WERI-Rb-1 (cell line): ENCODE results near the gene MID2.

Experiments used
- DNase-seq: peaks from one replicate; pipeline ENCODE4 v3.0.0-alpha.2; 2020
- H3K27ac ChIP-seq: fragments of 250-450 bp; sonication (Bioruptor Pico); 2 replicates; pipeline ENCODE4 v1.5.1; 2020; ENCODE audit warnings: mild to moderate bottlenecking, moderate library complexity
- H3K27me3 ChIP-seq: fragments of 250-450 bp; sonication (Bioruptor Pico); 2 replicates; pipeline ENCODE4 v1.5.1; 2021; ENCODE audit warnings: mild to moderate bottlenecking, low read depth, moderate library complexity; ENCODE audit not compliant: insufficient read depth, severe bottlenecking
- H3K36me3 ChIP-seq: fragments of 250-450 bp; sonication (Bioruptor Pico); 2 replicates; pipeline ENCODE4 v1.5.1; 2020; ENCODE audit warnings: mild to moderate bottlenecking, moderate library complexity
- H3K4me3 ChIP-seq: 2 replicates; pipeline ENCODE4 v1.5.1; 2011; ENCODE audit warnings: low read depth, mild to moderate bottlenecking, control low read depth, low read length
- H3K9me3 ChIP-seq: fragments of 250-450 bp; sonication (Bioruptor Pico); 2 replicates; pipeline ENCODE4 v1.5.1; 2021; ENCODE audit warnings: mild to moderate bottlenecking, moderate library complexity; ENCODE audit not compliant: severe bottlenecking
- TF ChIP-seq, protein P1 (sequence below): IDR thresholded peaks from 2 replicates; pipeline ENCODE4 v1.5.1; 2011; ENCODE audit warnings: low read depth, mild to moderate bottlenecking, control low read depth, inconsistent platforms, low read length

Gene MID2, protein sequence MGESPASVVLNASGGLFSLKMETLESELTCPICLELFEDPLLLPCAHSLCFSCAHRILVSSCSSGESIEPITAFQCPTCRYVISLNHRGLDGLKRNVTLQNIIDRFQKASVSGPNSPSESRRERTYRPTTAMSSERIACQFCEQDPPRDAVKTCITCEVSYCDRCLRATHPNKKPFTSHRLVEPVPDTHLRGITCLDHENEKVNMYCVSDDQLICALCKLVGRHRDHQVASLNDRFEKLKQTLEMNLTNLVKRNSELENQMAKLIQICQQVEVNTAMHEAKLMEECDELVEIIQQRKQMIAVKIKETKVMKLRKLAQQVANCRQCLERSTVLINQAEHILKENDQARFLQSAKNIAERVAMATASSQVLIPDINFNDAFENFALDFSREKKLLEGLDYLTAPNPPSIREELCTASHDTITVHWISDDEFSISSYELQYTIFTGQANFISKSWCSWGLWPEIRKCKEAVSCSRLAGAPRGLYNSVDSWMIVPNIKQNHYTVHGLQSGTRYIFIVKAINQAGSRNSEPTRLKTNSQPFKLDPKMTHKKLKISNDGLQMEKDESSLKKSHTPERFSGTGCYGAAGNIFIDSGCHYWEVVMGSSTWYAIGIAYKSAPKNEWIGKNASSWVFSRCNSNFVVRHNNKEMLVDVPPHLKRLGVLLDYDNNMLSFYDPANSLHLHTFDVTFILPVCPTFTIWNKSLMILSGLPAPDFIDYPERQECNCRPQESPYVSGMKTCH

DNA sequence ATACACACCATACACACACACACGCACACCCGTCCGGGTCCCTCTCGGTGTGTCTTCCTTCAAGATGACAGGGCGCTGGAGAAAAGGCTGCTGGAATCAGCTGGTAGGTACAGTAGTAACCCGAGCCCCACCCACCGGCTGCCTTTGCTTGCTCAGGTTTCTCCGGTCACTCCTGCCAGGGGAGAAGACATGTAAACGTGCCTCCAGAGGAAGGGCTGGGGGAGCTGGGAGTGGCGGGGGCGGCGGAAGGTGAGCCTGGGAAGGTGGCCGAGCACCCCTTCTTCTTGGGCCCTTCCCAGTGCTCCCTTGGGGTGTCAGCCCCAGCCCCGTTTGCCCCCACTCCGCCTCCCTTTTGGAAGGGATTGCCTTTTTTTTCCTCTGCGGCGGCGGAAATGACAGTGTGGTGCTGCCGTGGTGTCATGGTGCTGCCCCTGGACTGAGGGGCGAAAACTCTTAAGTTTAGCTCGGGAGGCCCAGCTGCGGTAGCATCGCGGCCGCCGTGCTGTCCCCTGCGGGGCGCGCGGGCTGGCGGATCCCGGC lies at the start of gene MID2:
MID2 (plus strand) TSS at position 169 of the 540 bp plus-strand sequence. CDS start 561 bp downstream, outside the sequence.
- no peaks in the 10 kb centered on the region for H3K36me3 ChIP-seq
- peaks cover 39% of the 10 kb centered on the region for H3K27me3 ChIP-seq
- H3K9me3 ChIP-seq, result no peaks in the 10 kb centered on the region
- TF ChIP-seq, protein P1, sequence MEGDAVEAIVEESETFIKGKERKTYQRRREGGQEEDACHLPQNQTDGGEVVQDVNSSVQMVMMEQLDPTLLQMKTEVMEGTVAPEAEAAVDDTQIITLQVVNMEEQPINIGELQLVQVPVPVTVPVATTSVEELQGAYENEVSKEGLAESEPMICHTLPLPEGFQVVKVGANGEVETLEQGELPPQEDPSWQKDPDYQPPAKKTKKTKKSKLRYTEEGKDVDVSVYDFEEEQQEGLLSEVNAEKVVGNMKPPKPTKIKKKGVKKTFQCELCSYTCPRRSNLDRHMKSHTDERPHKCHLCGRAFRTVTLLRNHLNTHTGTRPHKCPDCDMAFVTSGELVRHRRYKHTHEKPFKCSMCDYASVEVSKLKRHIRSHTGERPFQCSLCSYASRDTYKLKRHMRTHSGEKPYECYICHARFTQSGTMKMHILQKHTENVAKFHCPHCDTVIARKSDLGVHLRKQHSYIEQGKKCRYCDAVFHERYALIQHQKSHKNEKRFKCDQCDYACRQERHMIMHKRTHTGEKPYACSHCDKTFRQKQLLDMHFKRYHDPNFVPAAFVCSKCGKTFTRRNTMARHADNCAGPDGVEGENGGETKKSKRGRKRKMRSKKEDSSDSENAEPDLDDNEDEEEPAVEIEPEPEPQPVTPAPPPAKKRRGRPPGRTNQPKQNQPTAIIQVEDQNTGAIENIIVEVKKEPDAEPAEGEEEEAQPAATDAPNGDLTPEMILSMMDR, result no peak
- H3K4me3 ChIP-seq, result peak within 1 kb of the TSS; percentile 34
- DNase-seq, result peak; percentile 25
- no peak within 1 kb of the TSS for H3K27ac ChIP-seq

DNA sequence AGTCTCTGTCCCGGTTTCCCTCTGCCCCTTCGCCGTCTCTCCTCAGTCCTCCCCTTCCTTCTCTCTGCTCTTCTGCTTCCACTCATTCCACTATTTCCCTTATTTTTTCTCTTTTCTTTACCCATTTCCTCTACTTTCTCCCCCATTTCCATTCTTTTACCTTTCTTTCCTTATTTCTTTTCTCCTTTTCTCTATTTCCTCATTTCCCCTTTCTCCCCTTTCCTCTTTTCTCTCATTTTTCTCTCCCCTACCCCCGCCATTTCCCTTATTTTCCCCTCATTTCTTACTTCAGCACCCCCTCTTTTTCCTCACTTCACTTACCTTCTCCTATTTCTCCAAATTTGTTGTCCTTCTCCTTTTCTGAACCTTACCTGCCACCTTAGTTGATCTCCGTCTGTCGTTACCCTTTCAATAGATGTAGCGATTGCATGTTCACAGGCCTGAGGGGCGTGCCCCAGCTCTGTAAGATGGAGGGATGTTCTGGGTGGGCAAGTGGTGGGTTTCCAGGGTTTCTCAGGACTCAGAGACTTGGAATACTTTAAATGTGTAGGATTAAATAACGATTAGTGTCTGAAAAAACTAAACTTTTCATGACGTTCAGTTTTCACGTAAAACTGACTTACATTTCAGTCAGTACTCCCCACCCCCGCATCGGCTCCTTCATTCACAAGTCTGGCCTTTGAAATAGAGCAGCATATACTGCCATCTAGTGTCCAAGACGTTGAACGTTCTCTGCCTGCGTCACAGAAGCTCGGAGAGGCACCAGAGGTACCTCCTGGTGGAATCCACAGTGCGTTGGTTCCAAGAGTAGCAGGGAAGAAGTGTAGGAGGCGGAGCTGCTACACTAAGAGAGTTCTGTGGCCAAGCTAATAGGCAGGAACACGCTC lies 48.8 kb upstream of the MID2 start:
- Histone ChIP-seq H3K4me3 (peak overlapping the region; percentile 40), H3K36me3 (no peaks in the 10 kb centered on the region), H3K27me3 (peaks cover 48% of the 10 kb centered on the region), H3K9me3 (no peaks in the 10 kb centered on the region), H3K27ac (no peak overlapping the region)
- DNase-seq, result peak; percentile 71
- TF ChIP-seq, protein P1, result peak; percentile 64

DNA sequence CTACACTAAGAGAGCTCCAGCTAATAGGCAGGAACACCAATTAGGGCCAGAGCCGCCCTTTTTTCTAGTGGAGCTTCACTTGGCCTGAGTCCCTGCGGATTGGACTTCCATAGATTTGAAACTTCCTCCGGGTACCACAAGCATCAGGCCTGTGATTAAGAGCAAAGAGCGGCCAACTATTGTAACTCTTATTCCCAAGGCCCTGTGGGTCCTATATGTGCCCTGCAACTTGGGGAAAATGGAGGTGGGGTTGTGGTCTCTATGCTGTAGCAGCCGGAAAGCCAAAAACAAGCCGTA lies 48.2 kb upstream of the MID2 start, which contains the start of gene NCBP2L:
NCBP2L (plus strand) TSS at position 198 of the 297 bp plus-strand sequence. CDS start 16,488 bp downstream, outside the sequence.
- no peak within 1 kb of the TSS for H3K27ac ChIP-seq
- no peaks in the 10 kb centered on the region for H3K9me3 ChIP-seq
- no peaks in the 10 kb centered on the region for H3K36me3 ChIP-seq
- H3K4me3 ChIP-seq, result no peak within 1 kb of the TSS
- DNase-seq, result no peak
- TF ChIP-seq, protein P1, result no peak
- peaks cover 47% of the 10 kb centered on the region for H3K27me3 ChIP-seq

DNA sequence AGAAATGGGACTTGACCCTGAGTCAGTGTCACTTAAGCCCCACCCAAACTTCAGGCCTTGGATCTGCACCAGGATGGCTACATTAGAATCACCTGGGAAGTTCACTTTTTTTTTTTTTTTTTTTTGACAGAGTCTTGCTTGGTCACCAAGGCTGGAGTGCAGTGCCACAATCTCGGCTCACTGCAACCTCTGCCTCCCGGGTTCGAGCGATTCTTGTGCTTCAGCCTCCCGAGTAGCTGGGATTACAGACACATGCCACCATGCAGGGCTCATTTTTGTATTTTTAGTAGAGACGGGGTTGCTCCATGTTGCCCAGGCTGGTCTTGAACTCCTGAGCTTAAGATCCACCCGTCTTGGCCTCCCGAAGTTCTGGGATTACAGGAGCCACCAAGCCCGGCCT lies 45.1 kb upstream of the MID2 start:
- Histone ChIP-seq H3K27ac (no peak overlapping the region), H3K9me3 (no peaks in the 10 kb centered on the region), H3K27me3 (peaks cover 33% of the 10 kb centered on the region), H3K36me3 (no peaks in the 10 kb centered on the region), H3K4me3 (no peak overlapping the region)
- no peak for DNase-seq
- TF ChIP-seq, protein P1, result no peak

DNA sequence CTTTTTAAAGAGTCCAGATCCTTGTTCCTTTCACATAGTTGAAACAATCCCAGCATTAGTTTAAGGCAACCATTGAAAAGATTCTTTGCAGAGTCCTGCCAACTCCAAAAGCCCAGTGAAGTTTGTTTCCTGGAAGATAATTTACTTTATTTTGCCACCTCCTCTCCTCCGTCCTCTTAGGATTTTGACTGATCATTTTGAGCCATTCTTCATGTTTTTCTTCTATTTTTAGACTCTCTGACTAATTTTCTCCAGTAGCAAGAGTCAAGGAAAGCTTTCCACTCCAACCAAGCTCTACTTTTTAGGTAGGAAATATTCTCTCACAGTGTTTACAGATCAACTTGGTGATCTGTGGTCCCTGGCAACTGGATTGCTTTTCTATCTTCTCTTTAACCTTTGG lies 37.8 kb upstream of the MID2 start:
- Histone ChIP-seq H3K27me3 (peaks cover 37% of the 10 kb centered on the region), H3K4me3 (no peak overlapping the region), H3K27ac (no peak overlapping the region), H3K36me3 (no peaks in the 10 kb centered on the region), H3K9me3 (no peaks in the 10 kb centered on the region)
- no peak for DNase-seq
- TF ChIP-seq, protein P1, result no peak
